Endothelial cell of umbilical vein (primary cell): ENCODE data around the gene PHF12.

ENCODE experiments used
- EZH2 ChIP-seq: IDR thresholded peaks from 2 replicates; pipeline ENCODE4 v1.6.1; 2012; ENCODE audit warnings: borderline replicate concordance, low read depth, mild to moderate bottlenecking, moderate library complexity, low read length, inconsistent platforms; ENCODE audit not compliant: severe bottlenecking
- FOS ChIP-seq: IDR thresholded peaks from 2 replicates; pipeline ENCODE4 v1.6.1; 2011; ENCODE audit warnings: mild to moderate bottlenecking, low read length, moderate library complexity, borderline replicate concordance; ENCODE audit not compliant: insufficient read depth
- JUN ChIP-seq: IDR thresholded peaks from 2 replicates; pipeline ENCODE4 v1.6.1; 2011; ENCODE audit warnings: borderline replicate concordance, low read depth; ENCODE audit not compliant: insufficient read length, insufficient read depth
- MYC ChIP-seq: IDR thresholded peaks from one replicate; pipeline ENCODE4 v1.6.1; 2011; ENCODE audit warnings: mild to moderate bottlenecking, low read depth, low read length
- POLR2A ChIP-seq: IDR thresholded peaks from 2 replicates; pipeline ENCODE4 v1.6.1; 2012; ENCODE audit warnings: low read depth, mild to moderate bottlenecking, control low read depth, low read length
- POLR2AphosphoS5 ChIP-seq: IDR thresholded peaks from 2 replicates; pipeline ENCODE4 v1.6.1; 2012; ENCODE audit warnings: low read depth, mild to moderate bottlenecking, control low read depth, low read length, moderate library complexity; ENCODE audit not compliant: insufficient read depth
- TF ChIP-seq, protein P1 (sequence below), 2 donors: IDR thresholded peaks; 1 replicate in 1 of 2; 2 replicates in 1 of 2; pipeline ENCODE4 v1.5.1; 2011; ENCODE audit warnings: low read length in 2 of 2, mild to moderate bottlenecking in 2 of 2, moderate library complexity in 2 of 2, control low read depth in 1 of 2, inconsistent platforms in 1 of 2, low read depth in 1 of 2; ENCODE audit not compliant: insufficient read depth in 1 of 2; ENCODE audit errors: extremely low read depth in 1 of 2
- TF ChIP-seq, protein P2 (sequence below): IDR thresholded peaks from 2 replicates; pipeline ENCODE4 v1.6.1; 2011; ENCODE audit not compliant: insufficient read depth, insufficient read length

DNA sequence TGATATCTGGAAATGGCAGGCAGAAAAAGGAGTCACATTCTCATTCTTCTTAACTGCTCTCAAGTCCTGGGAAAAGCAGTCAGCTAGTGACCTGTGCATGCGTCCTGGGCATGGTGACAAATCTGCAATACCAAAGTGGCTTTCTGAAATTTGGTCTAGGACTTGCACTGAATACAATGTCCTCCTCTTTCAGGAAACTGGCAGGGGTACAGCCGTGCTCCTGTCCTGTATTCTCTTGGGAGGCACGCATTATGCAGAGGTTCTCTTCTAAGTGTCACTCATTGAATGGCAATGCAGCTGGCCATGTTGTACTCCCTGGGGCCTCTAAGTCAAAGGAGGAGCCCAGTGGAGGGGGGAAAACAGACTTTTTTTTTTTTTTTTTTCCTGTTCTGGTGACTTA, 10.6 kb downstream of the PHF12 start:
- TF ChIP-seq POLR2A = no peak
- TF ChIP-seq, protein P1, sequence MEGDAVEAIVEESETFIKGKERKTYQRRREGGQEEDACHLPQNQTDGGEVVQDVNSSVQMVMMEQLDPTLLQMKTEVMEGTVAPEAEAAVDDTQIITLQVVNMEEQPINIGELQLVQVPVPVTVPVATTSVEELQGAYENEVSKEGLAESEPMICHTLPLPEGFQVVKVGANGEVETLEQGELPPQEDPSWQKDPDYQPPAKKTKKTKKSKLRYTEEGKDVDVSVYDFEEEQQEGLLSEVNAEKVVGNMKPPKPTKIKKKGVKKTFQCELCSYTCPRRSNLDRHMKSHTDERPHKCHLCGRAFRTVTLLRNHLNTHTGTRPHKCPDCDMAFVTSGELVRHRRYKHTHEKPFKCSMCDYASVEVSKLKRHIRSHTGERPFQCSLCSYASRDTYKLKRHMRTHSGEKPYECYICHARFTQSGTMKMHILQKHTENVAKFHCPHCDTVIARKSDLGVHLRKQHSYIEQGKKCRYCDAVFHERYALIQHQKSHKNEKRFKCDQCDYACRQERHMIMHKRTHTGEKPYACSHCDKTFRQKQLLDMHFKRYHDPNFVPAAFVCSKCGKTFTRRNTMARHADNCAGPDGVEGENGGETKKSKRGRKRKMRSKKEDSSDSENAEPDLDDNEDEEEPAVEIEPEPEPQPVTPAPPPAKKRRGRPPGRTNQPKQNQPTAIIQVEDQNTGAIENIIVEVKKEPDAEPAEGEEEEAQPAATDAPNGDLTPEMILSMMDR (IDR thresholded peaks at IDR 0.05; ENCODE audit: extremely low read depth in 1 of 2, insufficient read depth in 1 of 2, low read depth in 1 of 2, low read length in 2 of 2) = no peak
- TF ChIP-seq EZH2 = no peak
- no peak for TF ChIP-seq MYC
- TF ChIP-seq, protein P2, sequence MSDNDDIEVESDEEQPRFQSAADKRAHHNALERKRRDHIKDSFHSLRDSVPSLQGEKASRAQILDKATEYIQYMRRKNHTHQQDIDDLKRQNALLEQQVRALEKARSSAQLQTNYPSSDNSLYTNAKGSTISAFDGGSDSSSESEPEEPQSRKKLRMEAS = no peak
- no peak for TF ChIP-seq POLR2AphosphoS5
- TF ChIP-seq JUN = no peak
- no peak for TF ChIP-seq FOS
